ENCODE results near the gene RET. TPM values are rescaled to one million over a fixed set of nuclear protein-coding genes. Genes with fewer than 3 reads are reported as not detected.

The RET gene
- total and polyA plus RNA-seq, 2 of the 8 experiments (the other 6 are each of a cell fraction or from before 2014, with no cell fraction given), result 6.7 to 8.4 TPM

DNA sequence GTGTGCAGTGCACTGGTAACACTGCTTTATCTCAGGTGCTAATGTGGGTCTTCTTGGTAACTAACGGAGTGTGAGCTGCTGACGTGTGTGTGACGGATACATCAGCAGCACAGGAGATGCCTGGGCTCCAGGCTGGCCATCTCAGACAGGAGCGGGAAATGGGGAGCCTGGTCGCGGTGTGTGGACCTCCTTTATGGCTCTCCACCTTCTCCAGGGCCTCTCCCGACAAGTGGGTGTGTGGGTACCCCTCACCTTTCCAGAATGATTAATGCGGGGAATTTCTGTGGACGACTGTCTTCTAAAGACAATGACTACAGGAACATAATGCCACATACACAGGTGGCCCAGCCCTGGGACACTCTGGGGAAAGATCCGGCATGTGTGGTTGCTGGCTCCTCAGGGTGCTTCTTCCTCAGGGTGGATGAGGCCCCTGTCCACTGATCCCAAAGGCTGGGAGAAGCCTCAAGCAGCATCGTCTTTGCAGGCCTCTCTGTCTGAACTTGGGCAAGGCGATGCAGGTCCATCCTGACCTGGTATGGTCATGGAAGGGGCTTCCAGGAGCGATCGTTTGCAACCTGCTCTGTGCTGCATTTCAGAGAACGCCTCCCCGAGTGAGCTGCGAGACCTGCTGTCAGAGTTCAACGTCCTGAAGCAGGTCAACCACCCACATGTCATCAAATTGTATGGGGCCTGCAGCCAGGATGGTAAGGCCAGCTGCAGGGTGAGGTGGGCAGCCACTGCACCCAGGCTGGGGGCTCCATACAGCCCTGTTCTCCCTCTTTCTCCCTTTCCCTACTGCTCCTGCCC is 41.1 kb downstream of the RET start:
- Histone ChIP-seq H3K56ac (replicated peaks; ENCODE audit: insufficient read length, low read depth, low read length) (no peak overlapping the region), H2BK120ac (replicated peaks; ENCODE audit: low read depth, low read length) (no peak overlapping the region), H4K20me1 (replicated peaks in 1 of 2; ENCODE audit: control insufficient read depth in 1 of 2, insufficient read depth in 2 of 2, low read length in 2 of 2) (peaks cover 0 to 3% of the 10 kb centered on the region in 2 experiments), H3K27me3 (replicated peaks in 1 of 4; ENCODE audit: control insufficient read depth in 3 of 4, extremely low read depth in 1 of 4, insufficient read depth in 3 of 4, low read length in 3 of 4) (no peaks in the 10 kb centered on the region), H3K23me2 (ENCODE audit: low read depth, low read length) (no peaks in the 10 kb centered on the region), H3K14ac (ENCODE audit: insufficient read length) (no peak overlapping the region), H2BK20ac (ENCODE audit: low read length) (no peak overlapping the region), H4K8ac (ENCODE audit: extremely low read depth, insufficient read depth, low read length) (peak overlapping the region; percentile 54), H2BK5ac (ENCODE audit: low read depth, low read length) (no peak overlapping the region), H3K79me2 (ENCODE audit: control insufficient read depth in 1 of 2, insufficient read depth in 2 of 2, low read length in 2 of 2) (no peaks in the 10 kb centered on the region), H3K79me1 (ENCODE audit: low read depth, low read length) (no peaks in the 10 kb centered on the region), H4K5ac (ENCODE audit: insufficient read length, low read depth, low read length) (no peak overlapping the region), H2AFZ (ENCODE audit: low read length) (no peak overlapping the region), H3K23ac (ENCODE audit: insufficient read length) (no peak overlapping the region), H3K4me2 (ENCODE audit: insufficient read depth in 1 of 2, low read depth in 2 of 2, low read length in 2 of 2) (no peak overlapping the region), H3K4me3 (ENCODE audit: extremely low read depth in 1 of 4, insufficient read depth in 2 of 4, low read depth in 3 of 4, low read length in 4 of 4) (no peak overlapping the region), H2BK15ac (ENCODE audit: low read length) (no peak overlapping the region), H3K36me3 (ENCODE audit: control insufficient read depth in 2 of 4, insufficient read depth in 4 of 4, low read length in 3 of 4) (no peaks in the 10 kb centered on the region), H2AK5ac (ENCODE audit: low read depth, low read length) (no peak overlapping the region), H3K4ac (replicated peaks; ENCODE audit: insufficient read length, low read depth, low read length) (no peak overlapping the region), H3K4me1 (replicated peaks in 1 of 4; ENCODE audit: control insufficient read depth in 3 of 4, insufficient read depth in 4 of 4, low read length in 3 of 4) (no peaks in the 10 kb centered on the region), H2BK12ac (ENCODE audit: low read depth, low read length) (no peak overlapping the region), H3K18ac (ENCODE audit: extremely low read depth, low read length) (no peak overlapping the region), H4K91ac (replicated peaks; ENCODE audit: insufficient read length, low read length) (no peak overlapping the region), H3K9ac (replicated peaks in 1 of 4; ENCODE audit: extremely low read depth in 1 of 4, low read depth in 3 of 4, low read length in 3 of 4) (no peak overlapping the region), H3K9me3 (ENCODE audit: insufficient read depth in 2 of 2, low read depth in 1 of 2, low read length in 1 of 2) (no peaks in the 10 kb centered on the region), H3K27ac (ENCODE audit: low read depth, low read length) (no peak overlapping the region)
- DNase-seq (ENCODE audit: low read depth in 1 of 2, low spot score in 2 of 2) (no peak), FAIRE-seq (no peak)
- ChIA-PET POLR2A (ENCODE audit: partially characterized antibody) (no interaction called here), CTCF (ENCODE audit: partially characterized antibody) (interaction anchor here (0.8 kb wide), 1 partner anchor 52 kb away, joined by 3 read pairs; no protein-coding TSS in a partner anchor)
- 95% methylated on average over 18 of the region's 18 CpGs; no CpG with 5 or more reads in 1 of the 2 experiments for WGBS, 2 experiments (ENCODE audit: extremely low coverage in 1 of 2, insufficient coverage in 1 of 2, insufficient read length in 1 of 2, insufficient replicate concordance in 2 of 2, low coverage in 1 of 2, low lambda C conversion rate in 2 of 2, missing lambda C conversion rate in 1 of 2)
- no peak for TF ChIP-seq MAFK (IDR thresholded peaks at IDR 0.05; ENCODE audit: low read depth, low read length)

All from H1 (cell line).